Testis (tissue), 3 donors: ENCODE results near the gene HPS3. TPM values are rescaled to one million over a fixed set of nuclear protein-coding genes. Genes with fewer than 3 reads are reported as not detected.

Source experiments
- DNase-seq: peaks from one replicate; pipeline ENCODE4 v3.0.0-alpha.2; 2019
- H3K27ac ChIP-seq, 2 donors: fragments of 200-600 bp; sonication (generic); one replicate each; pipeline ENCODE4 v1.5.1; 2019
- H3K27me3 ChIP-seq: fragments of 200-600 bp; sonication (generic); one replicate; pipeline ENCODE4 v1.5.1; 2019
- H3K36me3 ChIP-seq: fragments of 200-600 bp; sonication (generic); one replicate; pipeline ENCODE4 v1.5.1; 2017; ENCODE audit warnings: low read depth; ENCODE audit errors: missing control alignments
- H3K4me1 ChIP-seq: fragments of 200-600 bp; sonication (generic); one replicate; pipeline ENCODE4 v1.5.1; 2019
- H3K4me3 ChIP-seq, 2 donors: fragments of 200-600 bp; sonication (generic); one replicate each; pipeline ENCODE4 v1.5.1; 2017 to 2019
- H3K9me3 ChIP-seq: fragments of 200-600 bp; sonication (generic); one replicate; pipeline ENCODE4 v1.5.1; 2017
- POLR2A ChIP-seq: fragments of 450-650 bp; IDR thresholded peaks from one replicate; pipeline ENCODE4 v1.6.1; 2017; ENCODE audit warnings: antibody characterized with exemption, mild to moderate bottlenecking, moderate library complexity
- WGBS, 2 donors: methylation state at CpG; one replicate each; pipeline ENCODE4 v1.1.5; 2018; 5-methylcytosine and 5-hydroxymethylcytosine counted together
- intact Hi-C: fragments of 100-400 bp; cut with DNase I; formaldehyde crosslinking; loops from one replicate; pipeline ENCODE4 v1.15.1; 2023; ENCODE audit warnings: low total_unique reads
- polyA plus RNA-seq: library from polyadenylated mRNA; stranded (reverse); fragments of 350-450 nt; fragmentation: Illumina TruSeq; extraction: RNeasy Lipid Tissue Mini Kit (QIAGEN cat#74804); gene quantifications from one replicate; pipeline ENCODE4 v1.2.3, GENCODE V29; 2014; ENCODE audit warnings: low read depth, low replicate concordance; ENCODE audit not compliant: insufficient read depth
- total RNA-seq, 2 donors: library from RNA; depleted of rRNA; stranded (reverse); fragments of >200 nt; gene quantifications; one replicate each; pipeline ENCODE4 v1.2.3, GENCODE V29; 2016
- TF ChIP-seq, protein P1 (sequence below), 3 experiments: fragments of 450-650 bp in 2 of 3; fragments of 200-600 bp in 1 of 3; sonication (generic) in 1 of 3; IDR thresholded peaks; one replicate each; pipeline ENCODE4 v1.5.1; 2016 to 2019; ENCODE audit warnings: antibody characterized with exemption in 3 of 3, mild to moderate bottlenecking in 2 of 3, moderate library complexity in 1 of 3

Gene HPS3
- total and polyA plus RNA-seq, 3 donors from 2014 or later, result 14.6 to 27.8 (median 25.8) TPM

DNA sequence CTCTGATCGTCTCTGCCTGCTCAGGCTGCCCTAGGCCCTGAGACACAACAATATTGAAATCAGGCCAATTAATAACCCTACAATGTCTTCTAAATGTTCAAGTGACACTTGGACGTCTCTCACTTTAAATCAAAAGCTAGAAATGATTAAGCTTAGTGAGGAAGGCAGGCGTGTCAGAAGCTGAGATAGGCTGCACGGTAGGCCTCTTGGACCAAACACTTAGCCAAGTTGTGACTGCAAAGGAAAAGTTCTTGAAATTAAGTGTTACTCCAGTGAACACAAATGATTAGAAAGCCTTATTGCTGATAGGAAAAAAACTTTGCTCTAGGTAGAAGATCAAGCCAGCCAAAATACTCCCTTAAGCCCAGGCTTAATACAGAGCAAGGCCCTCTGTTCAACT, 2.2 kb downstream of the HPS3 start:
- no peaks in the 10 kb centered on the region for H3K36me3 ChIP-seq
- intact Hi-C loops, result no loop called here
- no peaks in the 10 kb centered on the region for H3K27me3 ChIP-seq
- TF ChIP-seq, protein P1, sequence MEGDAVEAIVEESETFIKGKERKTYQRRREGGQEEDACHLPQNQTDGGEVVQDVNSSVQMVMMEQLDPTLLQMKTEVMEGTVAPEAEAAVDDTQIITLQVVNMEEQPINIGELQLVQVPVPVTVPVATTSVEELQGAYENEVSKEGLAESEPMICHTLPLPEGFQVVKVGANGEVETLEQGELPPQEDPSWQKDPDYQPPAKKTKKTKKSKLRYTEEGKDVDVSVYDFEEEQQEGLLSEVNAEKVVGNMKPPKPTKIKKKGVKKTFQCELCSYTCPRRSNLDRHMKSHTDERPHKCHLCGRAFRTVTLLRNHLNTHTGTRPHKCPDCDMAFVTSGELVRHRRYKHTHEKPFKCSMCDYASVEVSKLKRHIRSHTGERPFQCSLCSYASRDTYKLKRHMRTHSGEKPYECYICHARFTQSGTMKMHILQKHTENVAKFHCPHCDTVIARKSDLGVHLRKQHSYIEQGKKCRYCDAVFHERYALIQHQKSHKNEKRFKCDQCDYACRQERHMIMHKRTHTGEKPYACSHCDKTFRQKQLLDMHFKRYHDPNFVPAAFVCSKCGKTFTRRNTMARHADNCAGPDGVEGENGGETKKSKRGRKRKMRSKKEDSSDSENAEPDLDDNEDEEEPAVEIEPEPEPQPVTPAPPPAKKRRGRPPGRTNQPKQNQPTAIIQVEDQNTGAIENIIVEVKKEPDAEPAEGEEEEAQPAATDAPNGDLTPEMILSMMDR (IDR thresholded peaks at IDR 0.05), result no peak
- TF ChIP-seq POLR2A, result no peak
- peak overlapping the region in 1 of 2 donors; percentile 28 for H3K27ac ChIP-seq
- 42 to 60% methylated on average over 4 of the region's 4 CpGs for WGBS, 2 donors
- H3K4me3 ChIP-seq, result no peak overlapping the region
- peaks cover 18% of the 10 kb centered on the region for H3K4me1 ChIP-seq
- DNase-seq, result no peak
- H3K9me3 ChIP-seq, result no peaks in the 10 kb centered on the region

DNA sequence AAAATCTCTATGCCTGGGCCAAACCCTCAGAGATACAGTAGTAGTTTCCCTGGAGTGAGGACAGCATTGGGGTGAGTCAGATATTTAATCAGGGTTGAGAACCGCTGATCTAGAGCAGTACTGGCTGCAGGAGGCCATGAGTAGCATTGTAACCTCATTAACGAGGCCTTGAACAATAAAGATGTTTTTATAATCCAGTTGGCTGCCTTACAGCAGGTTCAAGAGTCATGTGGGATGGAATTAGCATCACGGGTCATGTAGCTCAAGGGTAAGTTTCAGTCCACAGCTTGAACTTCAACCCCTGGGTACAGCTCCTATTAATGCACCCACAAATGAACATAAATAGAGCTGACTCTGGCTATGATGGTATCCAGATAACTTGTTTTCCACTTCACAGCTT, 5.1 kb downstream of the HPS3 start:
- TF ChIP-seq, protein P1 (IDR thresholded peaks at IDR 0.05), result no peak
- Histone ChIP-seq H3K27me3 (no peaks in the 10 kb centered on the region), H3K36me3 (no peaks in the 10 kb centered on the region), H3K4me1 (peaks cover 13% of the 10 kb centered on the region), H3K4me3 (no peak overlapping the region), H3K27ac (no peak overlapping the region), H3K9me3 (no peaks in the 10 kb centered on the region)
- no peak for DNase-seq
- intact Hi-C loops, result no loop called here
- 36 to 39% methylated on average over 3 of the region's 3 CpGs for WGBS, 2 donors

DNA sequence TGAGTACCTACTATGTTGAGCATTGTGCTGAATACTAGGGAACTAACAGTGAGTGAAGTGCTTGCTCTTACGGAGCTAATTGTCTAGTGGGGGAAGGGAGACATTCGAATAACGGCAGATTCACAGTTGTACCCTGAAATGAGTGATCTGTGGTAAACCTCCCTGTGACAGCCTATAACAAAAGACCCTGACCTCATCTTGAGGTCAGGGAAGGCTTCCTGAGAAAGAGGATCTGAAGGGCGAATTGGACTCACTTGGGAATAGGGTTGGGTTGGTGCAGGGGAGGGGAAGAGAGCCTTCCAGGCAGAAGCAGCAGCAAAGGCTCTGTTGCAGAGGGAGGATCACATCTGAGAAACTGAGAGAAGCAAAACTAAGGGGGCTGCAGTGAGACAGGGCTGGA, 13.2 kb downstream of the HPS3 start:
- TF ChIP-seq, protein P1 (IDR thresholded peaks at IDR 0.05), result no peak
- TF ChIP-seq POLR2A, result no peak
- Histone ChIP-seq H3K4me3 (no peak overlapping the region), H3K4me1 (no peaks in the 10 kb centered on the region), H3K27me3 (no peaks in the 10 kb centered on the region), H3K27ac (no peak overlapping the region), H3K36me3 (no peaks in the 10 kb centered on the region), H3K9me3 (no peaks in the 10 kb centered on the region)
- no peak for DNase-seq
- WGBS, 2 donors, result 76 to 80% methylated on average over 4 of the region's 4 CpGs
- intact Hi-C loops, result no loop called here

DNA sequence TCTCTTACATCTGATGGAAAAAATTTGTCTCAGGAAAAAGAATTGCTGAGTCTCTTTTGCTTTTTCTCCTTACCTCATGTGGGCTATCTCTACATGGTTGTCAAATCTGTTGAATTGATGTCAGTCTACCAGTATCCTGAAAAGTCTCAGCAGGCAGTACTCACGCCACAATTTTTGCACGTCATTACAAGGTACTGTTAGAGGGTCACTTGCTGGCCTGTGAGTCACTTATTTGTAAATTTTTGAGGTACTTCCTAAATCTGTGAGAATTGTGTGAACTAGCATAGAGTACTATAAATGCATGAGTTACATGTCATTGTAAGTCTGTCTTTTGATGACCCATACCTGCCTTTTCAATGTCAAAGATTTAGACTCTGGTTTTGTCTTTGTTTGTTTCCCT, 15.9 kb downstream of the HPS3 start:
- Histone ChIP-seq H3K9me3 (no peaks in the 10 kb centered on the region), H3K36me3 (no peaks in the 10 kb centered on the region), H3K27ac (no peak overlapping the region), H3K4me1 (no peaks in the 10 kb centered on the region), H3K27me3 (no peaks in the 10 kb centered on the region), H3K4me3 (no peak overlapping the region)
- 78 to 86% methylated on average over 2 of the region's 2 CpGs for WGBS, 2 donors
- no peak for DNase-seq
- intact Hi-C loops, result no loop called here
- TF ChIP-seq POLR2A, result no peak
- TF ChIP-seq, protein P1 (IDR thresholded peaks at IDR 0.05), result no peak

DNA sequence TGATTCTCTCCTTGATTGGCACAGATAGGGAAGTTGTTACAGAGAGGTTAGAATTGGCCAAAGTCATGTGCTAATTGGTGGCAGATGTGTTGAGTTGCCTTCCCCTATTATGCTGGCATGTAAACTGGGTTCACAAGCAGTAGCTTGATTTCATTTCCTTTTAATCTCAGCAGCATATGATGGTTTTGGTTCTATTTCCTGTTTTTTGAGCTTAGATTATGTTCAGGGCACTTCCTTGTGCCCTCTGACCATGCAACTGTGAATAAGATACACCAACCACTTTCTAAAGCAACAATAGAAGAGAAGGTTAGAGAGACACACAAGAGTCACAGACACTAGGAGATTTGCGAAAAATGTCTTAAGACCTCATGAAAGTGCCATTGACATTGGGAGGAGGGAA, 16.5 kb downstream of the HPS3 start:
- intact Hi-C loops, result no loop called here
- TF ChIP-seq, protein P1 (IDR thresholded peaks at IDR 0.05), result no peak
- TF ChIP-seq POLR2A, result no peak
- Histone ChIP-seq H3K4me3 (no peak overlapping the region), H3K27ac (peak overlapping the region in 1 of 2 donors; percentile 3), H3K36me3 (no peaks in the 10 kb centered on the region), H3K27me3 (no peaks in the 10 kb centered on the region), H3K9me3 (no peaks in the 10 kb centered on the region), H3K4me1 (no peaks in the 10 kb centered on the region)
- DNase-seq, result no peak
- WGBS, 2 donors, result 77 to 83% methylated on average over 1 of the region's 1 CpG
